Ishikawa (cell line): Measurements from ENCODE around the gene PRKCB.

Experiments
- CEBPB ChIP-seq: IDR thresholded peaks from 2 replicates; pipeline ENCODE4 v1.6.1; 2012
- CREB1 ChIP-seq: IDR thresholded peaks from 2 replicates; pipeline ENCODE4 v1.6.1; 2012; ENCODE audit warnings: low read depth
- EGR1 ChIP-seq: IDR thresholded peaks from 2 replicates; pipeline ENCODE4 v1.6.1; 2012
- EP300 ChIP-seq: IDR thresholded peaks from 2 replicates; pipeline ENCODE4 v1.6.1; 2012; ENCODE audit warnings: borderline replicate concordance
- FOXM1 ChIP-seq: IDR thresholded peaks from 2 replicates; pipeline ENCODE4 v1.6.1; 2012; ENCODE audit warnings: low read depth, borderline replicate concordance
- MAX ChIP-seq: IDR thresholded peaks from 2 replicates; pipeline ENCODE4 v1.6.1; 2012
- NFIC ChIP-seq: IDR thresholded peaks from 2 replicates; pipeline ENCODE4 v1.6.1; 2012
- RAD21 ChIP-seq: IDR thresholded peaks from 2 replicates; pipeline ENCODE4 v1.6.1; 2012; ENCODE audit warnings: low read depth
- REST ChIP-seq: IDR thresholded peaks from 2 replicates; pipeline ENCODE4 v1.6.1; 2012; ENCODE audit warnings: low read depth, mild to moderate bottlenecking
- TAF1 ChIP-seq: IDR thresholded peaks from 2 replicates; pipeline ENCODE4 v1.6.1; 2012; ENCODE audit warnings: low read depth, mild to moderate bottlenecking
- TCF12 ChIP-seq: IDR thresholded peaks from 2 replicates; pipeline ENCODE4 v1.6.1; 2012; ENCODE audit warnings: low read depth
- TEAD4 ChIP-seq: IDR thresholded peaks from 2 replicates; pipeline ENCODE4 v1.6.1; 2012
- YY1 ChIP-seq: IDR thresholded peaks from 2 replicates; pipeline ENCODE4 v1.6.1; 2012; ENCODE audit warnings: low read depth
- ZBTB7A ChIP-seq: IDR thresholded peaks from 2 replicates; pipeline ENCODE4 v1.6.1; 2012; ENCODE audit warnings: low read depth
- TF ChIP-seq, protein P1 (sequence below): IDR thresholded peaks from 2 replicates; pipeline ENCODE4 v1.6.1; 2012

The PRKCB gene

DNA sequence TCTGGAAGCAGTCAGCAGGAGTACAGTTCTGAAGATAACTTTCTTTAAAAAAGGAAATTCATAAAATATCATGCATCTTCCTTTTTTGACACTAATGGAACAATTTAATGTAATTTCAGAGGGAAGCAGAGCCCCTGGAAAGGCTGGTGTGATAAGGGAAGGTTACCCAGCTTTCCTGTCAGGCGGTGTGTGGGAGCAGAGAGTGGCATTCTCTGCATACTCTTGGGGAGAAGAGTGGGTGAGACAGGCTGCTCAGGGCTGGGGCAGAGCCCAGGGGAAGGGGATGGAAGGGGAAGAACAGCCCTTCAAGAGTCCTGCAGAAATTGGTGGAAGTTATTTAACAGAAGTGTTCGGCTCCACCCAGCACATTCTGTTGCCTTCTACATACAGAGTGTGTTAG lies 84.7 kb downstream of the PRKCB start:
- no peak for TF ChIP-seq CREB1

DNA sequence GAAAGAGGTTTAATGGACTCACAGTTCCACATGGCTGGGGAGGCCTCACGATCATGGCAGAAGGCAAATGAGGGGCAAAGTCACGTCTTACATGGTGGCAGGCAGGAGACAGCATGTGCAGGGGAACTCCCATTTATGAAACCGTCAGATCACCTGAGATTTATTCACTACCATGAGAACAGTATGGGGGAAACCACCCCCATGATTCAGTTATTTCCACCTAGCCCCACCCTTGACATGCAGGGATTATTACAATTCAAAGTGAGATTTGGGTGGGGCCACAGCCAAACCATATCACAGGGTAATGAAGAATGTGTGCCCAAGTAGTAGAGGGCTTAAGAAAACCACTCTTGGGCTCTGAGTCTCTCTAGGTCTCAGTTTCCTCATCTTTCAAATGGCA lies 85.1 kb downstream of the PRKCB start:
- TF ChIP-seq ZBTB7A (no peak), EP300 (no peak), FOXM1 (no peak), TEAD4 (no peak), TCF12 (no peak), CREB1 (no peak), RAD21 (no peak), REST (no peak), MAX (no peak), CEBPB (no peak), EGR1 (no peak), YY1 (no peak), NFIC (no peak), TAF1 (no peak)
- TF ChIP-seq, protein P1, sequence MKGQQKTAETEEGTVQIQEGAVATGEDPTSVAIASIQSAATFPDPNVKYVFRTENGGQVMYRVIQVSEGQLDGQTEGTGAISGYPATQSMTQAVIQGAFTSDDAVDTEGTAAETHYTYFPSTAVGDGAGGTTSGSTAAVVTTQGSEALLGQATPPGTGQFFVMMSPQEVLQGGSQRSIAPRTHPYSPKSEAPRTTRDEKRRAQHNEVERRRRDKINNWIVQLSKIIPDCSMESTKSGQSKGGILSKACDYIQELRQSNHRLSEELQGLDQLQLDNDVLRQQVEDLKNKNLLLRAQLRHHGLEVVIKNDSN, result no peak

DNA sequence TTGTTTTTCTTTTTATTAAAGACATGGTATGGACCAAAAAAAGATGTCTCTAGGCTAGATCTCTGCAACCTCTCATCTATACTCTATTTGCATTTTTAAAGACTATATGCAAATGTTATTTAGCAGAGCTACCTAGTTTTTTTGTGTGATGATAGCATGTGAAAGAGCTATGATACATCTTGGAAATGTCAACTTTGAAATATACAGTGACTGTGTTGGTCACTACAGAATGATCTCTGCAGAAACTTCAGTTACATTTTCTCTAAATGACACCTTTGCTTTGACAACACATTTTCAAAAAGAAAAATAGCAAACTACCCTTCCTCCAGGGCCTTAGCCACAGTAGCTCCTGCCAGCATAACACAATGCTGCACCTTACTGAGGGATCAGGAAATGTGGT lies 86.6 kb downstream of the PRKCB start:
- TF ChIP-seq CREB1 (no peak), TEAD4 (no peak), EP300 (no peak), NFIC (no peak), EGR1 (no peak), FOXM1 (no peak), CEBPB (no peak), TAF1 (no peak), RAD21 (no peak), YY1 (no peak), MAX (no peak), REST (no peak), TCF12 (no peak), ZBTB7A (no peak)
- TF ChIP-seq, protein P1, result no peak

- TF ChIP-seq EGR1 (no peak), CEBPB (no peak), TCF12 (no peak), NFIC (no peak), TAF1 (no peak), RAD21 (no peak), YY1 (no peak), FOXM1 (no peak)
Measured at GRCh38 chr16:23924128-23924527, 88.3 kb downstream of the PRKCB start.

GRCh38 chr16:23927796-23928195 lies 92.0 kb downstream of the PRKCB start:
- TF ChIP-seq ZBTB7A, result no peak
- no peak for TF ChIP-seq EGR1
- no peak for TF ChIP-seq CREB1
- no peak for TF ChIP-seq NFIC
- no peak for TF ChIP-seq MAX
- no peak for TF ChIP-seq TCF12
- no peak for TF ChIP-seq TEAD4
- TF ChIP-seq REST, result no peak
- no peak for TF ChIP-seq YY1
- no peak for TF ChIP-seq CEBPB
- TF ChIP-seq, protein P1, result no peak
